ENCODE data around the gene HOTAIR.

Gene HOTAIR

DNA sequence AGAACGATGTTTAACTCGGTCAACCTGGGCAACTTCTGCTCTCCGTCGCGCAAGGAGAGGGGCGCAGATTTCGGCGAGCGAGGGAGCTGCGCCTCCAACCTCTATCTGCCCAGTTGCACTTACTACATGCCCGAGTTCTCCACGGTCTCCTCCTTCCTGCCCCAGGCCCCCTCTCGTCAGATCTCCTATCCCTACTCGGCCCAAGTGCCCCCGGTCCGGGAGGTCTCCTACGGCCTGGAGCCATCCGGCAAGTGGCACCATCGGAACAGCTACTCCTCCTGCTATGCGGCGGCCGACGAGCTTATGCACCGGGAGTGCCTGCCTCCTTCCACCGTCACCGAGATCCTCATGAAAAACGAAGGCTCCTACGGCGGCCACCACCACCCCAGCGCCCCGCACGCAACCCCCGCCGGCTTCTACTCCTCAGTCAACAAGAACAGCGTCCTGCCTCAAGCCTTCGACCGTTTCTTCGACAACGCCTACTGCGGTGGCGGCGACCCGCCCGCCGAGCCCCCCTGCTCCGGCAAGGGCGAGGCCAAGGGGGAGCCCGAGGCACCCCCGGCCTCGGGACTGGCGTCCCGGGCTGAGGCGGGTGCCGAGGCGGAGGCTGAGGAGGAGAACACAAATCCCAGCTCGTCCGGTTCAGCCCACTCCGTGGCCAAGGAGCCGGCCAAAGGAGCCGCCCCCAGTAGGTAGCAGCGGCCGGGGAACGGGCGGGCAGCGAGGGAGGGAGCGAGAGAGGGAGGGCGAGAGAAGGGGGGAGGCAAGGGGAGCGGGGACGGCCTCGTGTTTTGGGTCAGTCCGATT is 1.3 kb downstream of the HOTAIR start:
- TF ChIP-seq, protein P1, sequence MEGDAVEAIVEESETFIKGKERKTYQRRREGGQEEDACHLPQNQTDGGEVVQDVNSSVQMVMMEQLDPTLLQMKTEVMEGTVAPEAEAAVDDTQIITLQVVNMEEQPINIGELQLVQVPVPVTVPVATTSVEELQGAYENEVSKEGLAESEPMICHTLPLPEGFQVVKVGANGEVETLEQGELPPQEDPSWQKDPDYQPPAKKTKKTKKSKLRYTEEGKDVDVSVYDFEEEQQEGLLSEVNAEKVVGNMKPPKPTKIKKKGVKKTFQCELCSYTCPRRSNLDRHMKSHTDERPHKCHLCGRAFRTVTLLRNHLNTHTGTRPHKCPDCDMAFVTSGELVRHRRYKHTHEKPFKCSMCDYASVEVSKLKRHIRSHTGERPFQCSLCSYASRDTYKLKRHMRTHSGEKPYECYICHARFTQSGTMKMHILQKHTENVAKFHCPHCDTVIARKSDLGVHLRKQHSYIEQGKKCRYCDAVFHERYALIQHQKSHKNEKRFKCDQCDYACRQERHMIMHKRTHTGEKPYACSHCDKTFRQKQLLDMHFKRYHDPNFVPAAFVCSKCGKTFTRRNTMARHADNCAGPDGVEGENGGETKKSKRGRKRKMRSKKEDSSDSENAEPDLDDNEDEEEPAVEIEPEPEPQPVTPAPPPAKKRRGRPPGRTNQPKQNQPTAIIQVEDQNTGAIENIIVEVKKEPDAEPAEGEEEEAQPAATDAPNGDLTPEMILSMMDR (IDR thresholded peaks at IDR 0.05; ENCODE audit: insufficient read depth, low read length, poor library complexity, severe bottlenecking), result no peak
- no peak for DNase-seq (ENCODE audit: extremely low read depth, insufficient read length)
- Histone ChIP-seq H3K4me3 (replicated peaks; ENCODE audit: low read depth, low read length) (no peak overlapping the region), H3K36me3 (ENCODE audit: control insufficient read depth, insufficient read depth, low read length) (no peaks in the 10 kb centered on the region), H3K27me3 (replicated peaks; ENCODE audit: control insufficient read depth, insufficient read depth, low read length) (peaks cover 9% of the 10 kb centered on the region)

DNA sequence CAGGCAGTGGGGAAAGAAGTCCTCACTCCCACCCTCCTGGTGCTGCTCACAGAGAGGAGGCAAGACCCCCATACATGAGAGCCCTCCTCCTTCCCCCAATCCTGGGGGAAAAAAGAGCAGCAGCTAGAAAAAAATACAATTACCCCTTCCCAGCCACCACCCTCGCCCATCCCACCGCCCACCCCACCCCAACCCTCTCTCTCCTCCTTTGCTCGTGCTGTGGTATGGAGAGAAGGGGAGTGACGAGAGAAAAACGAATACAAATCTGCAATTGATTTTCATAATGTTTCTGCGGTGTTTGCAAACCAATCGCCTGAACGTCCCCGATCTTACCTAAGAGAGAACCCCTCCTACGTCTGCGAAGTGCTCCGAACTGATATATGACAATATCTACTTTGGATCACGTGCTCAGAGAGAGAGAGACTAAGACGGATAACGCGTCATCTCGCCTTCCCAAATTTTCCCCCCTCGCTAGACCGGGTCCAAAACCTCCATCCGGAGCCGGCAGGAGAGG is 2.0 kb downstream of the HOTAIR start, which contains the start of gene HOXC11:
Gene HOXC11 (plus strand): TSS at position 405 of the 514 bp plus-strand sequence. CDS start 116 bp downstream, outside the sequence.
- TF ChIP-seq, protein P1 (IDR thresholded peaks at IDR 0.05; ENCODE audit: insufficient read depth, low read length, poor library complexity, severe bottlenecking), result no peak
- no peak within 1 kb of the TSS for H3K4me3 ChIP-seq (replicated peaks; ENCODE audit: low read depth, low read length)
- peaks cover 11% of the 10 kb centered on the region for H3K27me3 ChIP-seq (replicated peaks; ENCODE audit: control insufficient read depth, insufficient read depth, low read length)
- no peaks in the 10 kb centered on the region for H3K36me3 ChIP-seq (ENCODE audit: control insufficient read depth, insufficient read depth, low read length)
- no peak for DNase-seq (ENCODE audit: extremely low read depth, insufficient read length)

DNA sequence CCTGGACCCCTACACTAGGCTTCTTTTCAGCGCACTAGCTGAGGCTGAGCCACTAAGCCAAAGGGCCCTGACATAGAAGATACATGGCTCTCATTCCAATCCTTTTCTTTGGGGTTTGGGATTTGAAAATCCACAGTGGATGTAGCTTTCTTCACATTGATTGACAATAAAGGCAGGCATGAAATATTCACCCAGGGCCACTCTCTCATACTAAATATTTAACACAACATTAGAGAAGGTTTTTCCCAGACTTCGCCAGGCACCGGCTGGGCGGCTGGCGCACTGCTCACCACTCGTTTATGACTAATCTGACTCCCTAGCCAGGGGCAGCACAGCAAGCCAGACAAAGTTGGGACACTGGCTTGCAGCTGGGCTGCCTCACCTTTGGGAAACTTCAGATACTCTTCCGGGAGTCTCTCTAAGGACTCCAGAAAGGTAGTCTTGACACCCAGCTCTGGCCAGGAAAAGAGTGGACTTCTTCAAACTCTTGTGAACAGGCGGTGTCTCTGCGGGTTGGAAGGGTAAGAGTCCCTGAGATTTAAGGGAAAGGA is 2.5 kb downstream of the HOTAIR start:
- DNase-seq (ENCODE audit: extremely low read depth, insufficient read length), result no peak
- peaks cover 11% of the 10 kb centered on the region for H3K27me3 ChIP-seq (replicated peaks; ENCODE audit: control insufficient read depth, insufficient read depth, low read length)
- H3K36me3 ChIP-seq (ENCODE audit: control insufficient read depth, insufficient read depth, low read length), result no peaks in the 10 kb centered on the region
- TF ChIP-seq, protein P1 (IDR thresholded peaks at IDR 0.05; ENCODE audit: insufficient read depth, low read length, poor library complexity, severe bottlenecking), result no peak
- no peak overlapping the region for H3K4me3 ChIP-seq (replicated peaks; ENCODE audit: low read depth, low read length)

DNA sequence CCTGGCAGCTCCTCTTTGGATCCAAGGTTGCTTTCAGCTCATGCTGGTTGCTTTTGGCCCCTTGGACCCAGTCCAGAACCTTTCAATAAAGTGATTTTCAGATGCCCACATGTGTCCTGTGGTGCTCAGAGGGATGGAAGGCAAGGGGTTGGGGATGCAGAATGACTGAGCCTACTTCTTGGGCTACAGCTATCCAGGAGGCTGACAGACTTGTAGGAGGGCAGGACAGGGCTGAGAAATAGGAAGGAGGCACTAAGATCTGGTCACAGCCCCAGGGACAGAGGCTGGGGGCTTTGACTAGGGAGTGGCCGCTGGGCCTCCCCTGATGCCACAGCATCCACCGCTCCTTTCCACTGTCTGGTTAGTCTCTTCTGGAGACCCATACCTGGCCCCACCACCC is 3.1 kb downstream of the HOTAIR start:
- TF ChIP-seq, protein P1 (IDR thresholded peaks at IDR 0.05; ENCODE audit: insufficient read depth, low read length, poor library complexity, severe bottlenecking), result no peak
- Histone ChIP-seq H3K4me3 (replicated peaks; ENCODE audit: low read depth, low read length) (no peak overlapping the region), H3K36me3 (ENCODE audit: control insufficient read depth, insufficient read depth, low read length) (no peaks in the 10 kb centered on the region), H3K27me3 (replicated peaks; ENCODE audit: control insufficient read depth, insufficient read depth, low read length) (peaks cover 11% of the 10 kb centered on the region)
- no peak for DNase-seq (ENCODE audit: extremely low read depth, insufficient read length)

DNA sequence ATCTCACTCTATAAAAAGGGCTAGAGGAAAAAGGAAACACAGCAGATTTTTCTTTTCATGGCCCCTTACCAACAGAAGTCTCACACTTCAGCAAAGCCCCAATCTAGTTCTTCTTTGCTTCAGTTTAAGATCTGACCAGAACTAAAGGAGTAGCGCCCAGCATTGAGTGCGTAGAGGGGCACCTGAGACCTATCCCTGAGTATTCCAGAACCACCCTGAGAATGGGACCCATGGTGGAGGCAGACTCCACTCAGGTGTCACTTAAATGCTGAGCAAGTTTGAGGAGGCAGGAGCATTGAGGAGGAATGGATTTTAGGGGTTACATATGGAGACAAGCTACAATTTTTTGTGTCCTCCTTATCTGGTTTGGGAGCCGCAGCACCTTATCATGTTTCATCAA is 3.6 kb downstream of the HOTAIR start:
- Histone ChIP-seq H3K36me3 (ENCODE audit: control insufficient read depth, insufficient read depth, low read length) (no peaks in the 10 kb centered on the region), H3K4me3 (replicated peaks; ENCODE audit: low read depth, low read length) (no peak overlapping the region), H3K27me3 (replicated peaks; ENCODE audit: control insufficient read depth, insufficient read depth, low read length) (peaks cover 11% of the 10 kb centered on the region)
- no peak for DNase-seq (ENCODE audit: extremely low read depth, insufficient read length)
- TF ChIP-seq, protein P1 (IDR thresholded peaks at IDR 0.05; ENCODE audit: insufficient read depth, low read length, poor library complexity, severe bottlenecking), result no peak
